ENCODE measurements around the gene ADAMTS1.

GRCh38 chr21:26852423-26852822, 7.2 kb upstream of the ADAMTS1 start:
- TF ChIP-seq POLR2AphosphoS5 (IDR thresholded peaks at IDR 0.05): no peak
- TF ChIP-seq CTCF (IDR thresholded peaks at IDR 0.05): no peak

Measured in suprapubic skin (tissue), 3 donors.